ENCODE results near the gene DEF6. TPM values are rescaled to one million over a fixed set of nuclear protein-coding genes. Genes with fewer than 3 reads are reported as not detected.
A peak's percentile ranks its signal among the peaks of the same experiment; 100 is the strongest.

The DEF6 gene, protein sequence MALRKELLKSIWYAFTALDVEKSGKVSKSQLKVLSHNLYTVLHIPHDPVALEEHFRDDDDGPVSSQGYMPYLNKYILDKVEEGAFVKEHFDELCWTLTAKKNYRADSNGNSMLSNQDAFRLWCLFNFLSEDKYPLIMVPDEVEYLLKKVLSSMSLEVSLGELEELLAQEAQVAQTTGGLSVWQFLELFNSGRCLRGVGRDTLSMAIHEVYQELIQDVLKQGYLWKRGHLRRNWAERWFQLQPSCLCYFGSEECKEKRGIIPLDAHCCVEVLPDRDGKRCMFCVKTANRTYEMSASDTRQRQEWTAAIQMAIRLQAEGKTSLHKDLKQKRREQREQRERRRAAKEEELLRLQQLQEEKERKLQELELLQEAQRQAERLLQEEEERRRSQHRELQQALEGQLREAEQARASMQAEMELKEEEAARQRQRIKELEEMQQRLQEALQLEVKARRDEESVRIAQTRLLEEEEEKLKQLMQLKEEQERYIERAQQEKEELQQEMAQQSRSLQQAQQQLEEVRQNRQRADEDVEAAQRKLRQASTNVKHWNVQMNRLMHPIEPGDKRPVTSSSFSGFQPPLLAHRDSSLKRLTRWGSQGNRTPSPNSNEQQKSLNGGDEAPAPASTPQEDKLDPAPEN
- total RNA-seq (1 to 10 TPM in 1 of 4 donors, under 1 TPM in 3; 0.46 to 1.6 (median 0.64) TPM), polyA plus RNA-seq (1 to 10 TPM in 1 of 3 donors, under 1 TPM in 2; 0.43 to 1.3 (median 0.69) TPM)
- long read RNA-seq, donor 1, partial matches to known transcripts, result 0 of 1 reads
- long read RNA-seq, donor 1, other reads (novel, unspliced or antisense), result 0 of 1 reads
- long read RNA-seq, donor 2, partial matches to known transcripts, result 0 of 3 reads
- long read RNA-seq, donor 2, other reads (novel, unspliced or antisense), result 1 of 3 reads

GRCh38 chr6:35297601-35298481 lies at the start of gene DEF6:
TSS of gene DEF6 (plus strand) at chr6:35297818. CDS start at chr6:35297857, 39 bp downstream.
- H3K4me3 ChIP-seq, result peak within 1 kb of the TSS; percentile 58
- WGBS, 3 donors, result 35 to 47% (median 44%) methylated on average over 35 of the region's 35 CpGs

GRCh38 chr6:35248300-35248699 lies 49.3 kb upstream of the DEF6 start:
- Histone ChIP-seq H3K9me3 (no peaks in the 10 kb centered on the region), H3K27me3 (ENCODE audit: insufficient read depth in 3 of 3, low read length in 2 of 3) (no peaks in the 10 kb centered on the region), H3K36me3 (ENCODE audit: insufficient read depth in 1 of 2, low read depth in 1 of 2) (peaks cover 0 to 8% of the 10 kb centered on the region in 2 donors), H3K27ac (no peak overlapping the region), H3K4me1 (peaks cover 19% of the 10 kb centered on the region), H3K4me3 (no peak overlapping the region)
- TF ChIP-seq, protein P1, sequence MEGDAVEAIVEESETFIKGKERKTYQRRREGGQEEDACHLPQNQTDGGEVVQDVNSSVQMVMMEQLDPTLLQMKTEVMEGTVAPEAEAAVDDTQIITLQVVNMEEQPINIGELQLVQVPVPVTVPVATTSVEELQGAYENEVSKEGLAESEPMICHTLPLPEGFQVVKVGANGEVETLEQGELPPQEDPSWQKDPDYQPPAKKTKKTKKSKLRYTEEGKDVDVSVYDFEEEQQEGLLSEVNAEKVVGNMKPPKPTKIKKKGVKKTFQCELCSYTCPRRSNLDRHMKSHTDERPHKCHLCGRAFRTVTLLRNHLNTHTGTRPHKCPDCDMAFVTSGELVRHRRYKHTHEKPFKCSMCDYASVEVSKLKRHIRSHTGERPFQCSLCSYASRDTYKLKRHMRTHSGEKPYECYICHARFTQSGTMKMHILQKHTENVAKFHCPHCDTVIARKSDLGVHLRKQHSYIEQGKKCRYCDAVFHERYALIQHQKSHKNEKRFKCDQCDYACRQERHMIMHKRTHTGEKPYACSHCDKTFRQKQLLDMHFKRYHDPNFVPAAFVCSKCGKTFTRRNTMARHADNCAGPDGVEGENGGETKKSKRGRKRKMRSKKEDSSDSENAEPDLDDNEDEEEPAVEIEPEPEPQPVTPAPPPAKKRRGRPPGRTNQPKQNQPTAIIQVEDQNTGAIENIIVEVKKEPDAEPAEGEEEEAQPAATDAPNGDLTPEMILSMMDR (IDR thresholded peaks at IDR 0.05), result no peak
- DNase-seq, result no peak
- intact Hi-C loops (cut with DNase I), result no loop called here
- 54 to 74% (median 56%) methylated on average over 3 of the region's 3 CpGs for WGBS, 3 donors
- ATAC-seq, result no peak

More at GRCh38 chr6:35297601-35298481, at the start of gene DEF6:
- ATAC-seq (peak; percentile 70 to 88 (median 80)), DNase-seq (peak; percentile 76 to 83)
- Histone ChIP-seq H3K4me1 (peaks cover 13% of the 10 kb centered on the region), H3K9me3 (no peaks in the 10 kb centered on the region), H3K27ac (peak within 1 kb of the TSS; percentile 38), H3K27me3 (ENCODE audit: insufficient read depth in 3 of 3, low read length in 2 of 3) (no peaks in the 10 kb centered on the region), H3K36me3 (ENCODE audit: insufficient read depth in 1 of 2, low read depth in 1 of 2) (peaks cover 0 to 28% of the 10 kb centered on the region in 2 donors)
- TF ChIP-seq, protein P1 (IDR thresholded peaks at IDR 0.05), result peak; percentile 61
- intact Hi-C loops (cut with DNase I), result loop anchor here in 1 of 2 donors (1.0 to 10.0 kb wide), 3 partner anchors 151 to 257 kb away; partner anchors contain the start of gene RPL10A

GRCh38 chr6:35248965-35249364 lies 48.7 kb upstream of the DEF6 start:
- H3K27ac ChIP-seq, result no peak overlapping the region
- 47 to 64% (median 50%) methylated on average over 3 of the region's 3 CpGs for WGBS, 3 donors
- TF ChIP-seq, protein P1 (IDR thresholded peaks at IDR 0.05), result no peak

DNA sequence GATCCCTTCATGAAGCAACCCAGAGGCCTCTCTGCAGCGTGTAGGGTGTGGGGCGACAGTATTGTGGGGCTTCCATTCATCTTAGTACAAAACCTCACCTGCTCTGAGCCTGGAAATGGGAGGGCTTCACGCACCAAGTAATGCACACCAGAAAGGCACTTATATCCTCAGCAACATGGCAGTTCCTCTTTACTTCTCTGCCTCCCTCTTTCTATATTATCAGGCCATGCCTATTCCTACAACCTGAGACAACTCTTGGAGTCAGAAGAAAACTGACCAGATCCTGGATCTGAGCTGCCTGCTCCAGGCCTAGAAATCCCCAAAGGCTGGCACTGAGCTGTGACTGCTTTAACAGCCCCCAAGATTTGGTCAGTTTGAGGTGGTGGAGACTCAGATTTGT lies 45.7 kb upstream of the DEF6 start:
- no peak overlapping the region for H3K4me3 ChIP-seq
- 95 to 98% (median 95%) methylated on average over 3 of the region's 3 CpGs for WGBS, 3 donors
- H3K27me3 ChIP-seq (ENCODE audit: insufficient read depth in 3 of 3, low read length in 2 of 3), result no peaks in the 10 kb centered on the region
- ATAC-seq (no peak), DNase-seq (no peak)
- no peak overlapping the region for H3K27ac ChIP-seq
- H3K9me3 ChIP-seq, result no peaks in the 10 kb centered on the region
- H3K4me1 ChIP-seq, result peaks cover 19% of the 10 kb centered on the region
- intact Hi-C loops (cut with DNase I), result loop anchor here in 1 of 2 donors (10.0 kb wide), 1 partner anchor 457 kb away; the partner anchor contains the start of gene BLTP3A
- TF ChIP-seq, protein P1 (IDR thresholded peaks at IDR 0.05), result no peak
- no peaks in the 10 kb centered on the region for H3K36me3 ChIP-seq (ENCODE audit: insufficient read depth in 1 of 2, low read depth in 1 of 2)

More at GRCh38 chr6:35248965-35249364, 48.7 kb upstream of the DEF6 start:
- ATAC-seq (peak in 1 of 4 donors; percentile 50), DNase-seq (no peak)
- Histone ChIP-seq H3K4me1 (peaks cover 19% of the 10 kb centered on the region), H3K4me3 (no peak overlapping the region), H3K27me3 (ENCODE audit: insufficient read depth in 3 of 3, low read length in 2 of 3) (no peaks in the 10 kb centered on the region), H3K9me3 (no peaks in the 10 kb centered on the region), H3K36me3 (ENCODE audit: insufficient read depth in 1 of 2, low read depth in 1 of 2) (peaks cover 0 to 6% of the 10 kb centered on the region in 2 donors)
- intact Hi-C loops (cut with DNase I), result no loop called here

Data from psoas muscle (tissue), 8 donors.